Smooth muscle cell (in vitro differentiated cells): ENCODE results near the gene GATAD2A. TPM values are rescaled to one million over a fixed set of nuclear protein-coding genes. Genes with fewer than 3 reads are reported as not detected.

Source experiments
- DNase-seq: peaks from one replicate; lab custom pipeline; 2025; ENCODE audit not compliant: unreplicated experiment; lab: John Stamatoyannopoulos, UW
- H2AFZ ChIP-seq: fragments of 200-600 bp; sonication (generic); 2 replicates; pipeline ENCODE4 v1.6.0; 2016; ENCODE audit warnings: antibody characterized with exemption, low read depth, mild to moderate bottlenecking
- H3F3A ChIP-seq: fragments of 200-600 bp; sonication (generic); 2 replicates; pipeline ENCODE4 v1.6.0; 2017; ENCODE audit warnings: antibody characterized with exemption, low read depth
- H3K27ac ChIP-seq: fragments of 200-600 bp; sonication (generic); 2 replicates; pipeline ENCODE4 v1.5.1; 2016; ENCODE audit warnings: low read depth, mild to moderate bottlenecking
- H3K27me3 ChIP-seq: fragments of 200-600 bp; sonication (generic); 2 replicates; pipeline ENCODE4 v1.6.1; 2016; ENCODE audit warnings: low read depth, mild to moderate bottlenecking
- H3K36me3 ChIP-seq: fragments of 200-600 bp; sonication (generic); 2 replicates; pipeline ENCODE4 v1.5.1; 2016; ENCODE audit warnings: low read depth
- H3K4me1 ChIP-seq: fragments of 200-600 bp; sonication (generic); 2 replicates; pipeline ENCODE4 v1.5.1; 2016; ENCODE audit warnings: low read depth
- H3K4me2 ChIP-seq: fragments of 200-600 bp; sonication (generic); 2 replicates; pipeline ENCODE4 v1.6.0; 2016; ENCODE audit warnings: mild to moderate bottlenecking
- H3K4me3 ChIP-seq: fragments of 200-600 bp; sonication (generic); 2 replicates; pipeline ENCODE4 v1.5.1; 2016; ENCODE audit warnings: mild to moderate bottlenecking
- H3K79me2 ChIP-seq: fragments of 200-600 bp; sonication (generic); 2 replicates; pipeline ENCODE4 v1.6.0; 2016; ENCODE audit warnings: low read depth, mild to moderate bottlenecking
- H3K9ac ChIP-seq: fragments of 200-600 bp; sonication (generic); 2 replicates; pipeline ENCODE4 v1.6.0; 2016; ENCODE audit warnings: low read depth
- H3K9me3 ChIP-seq: fragments of 200-600 bp; sonication (generic); replicated peaks from 2 replicates; pipeline ENCODE4 v1.5.1; 2016; ENCODE audit warnings: low read depth
- H4K20me1 ChIP-seq: fragments of 200-600 bp; sonication (generic); 2 replicates; pipeline ENCODE4 v1.6.0; 2016; ENCODE audit warnings: low read depth
- WGBS: methylation state at CpG from one replicate; pipeline ENCODE4 v1.1.7; 2016; ENCODE audit warnings: low lambda C conversion rate; 5-methylcytosine and 5-hydroxymethylcytosine counted together
- polyA plus RNA-seq: library from polyadenylated mRNA; unstranded; fragments of >200 nt; fragmentation: Nextera tagmentation; extraction: Ambion mirVana; gene quantifications from 2 replicates; pipeline ENCODE4 v1.2.1, GENCODE V29; 2016
- total RNA-seq: library from RNA; depleted of rRNA; stranded (reverse); fragments of >200 nt; gene quantifications from 2 replicates; pipeline ENCODE4 v1.2.3, GENCODE V29; 2014
- TF ChIP-seq, protein P1 (sequence below): fragments of 200-600 bp; sonication (generic); IDR thresholded peaks from 2 replicates; pipeline ENCODE4 v1.5.1; 2017; ENCODE audit warnings: borderline replicate concordance, mild to moderate bottlenecking, antibody characterized with exemption; ENCODE audit not compliant: insufficient read depth, poor library complexity, severe bottlenecking

Gene GATAD2A
- total and polyA plus RNA-seq, 2 experiments from 2014 or later: 26.8 to 27.0 TPM

DNA sequence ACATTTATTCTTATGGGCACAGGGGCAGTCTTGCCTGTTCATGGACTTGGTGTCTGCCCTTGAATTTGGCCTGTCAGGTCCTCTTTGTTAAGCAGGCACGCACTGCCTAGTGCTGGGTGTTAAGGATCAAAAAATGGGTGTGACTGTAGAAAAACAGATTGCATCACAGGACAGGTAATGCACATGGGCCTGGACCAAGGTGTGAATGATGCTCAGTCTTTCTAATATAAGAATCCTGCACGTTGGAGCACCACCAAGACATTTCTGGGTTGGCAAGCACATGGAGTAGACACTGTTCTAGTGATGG is 33.7 kb downstream of the GATAD2A start:
- H3K36me3 ChIP-seq: no peaks in the 10 kb centered on the region
- TF ChIP-seq, protein P1, sequence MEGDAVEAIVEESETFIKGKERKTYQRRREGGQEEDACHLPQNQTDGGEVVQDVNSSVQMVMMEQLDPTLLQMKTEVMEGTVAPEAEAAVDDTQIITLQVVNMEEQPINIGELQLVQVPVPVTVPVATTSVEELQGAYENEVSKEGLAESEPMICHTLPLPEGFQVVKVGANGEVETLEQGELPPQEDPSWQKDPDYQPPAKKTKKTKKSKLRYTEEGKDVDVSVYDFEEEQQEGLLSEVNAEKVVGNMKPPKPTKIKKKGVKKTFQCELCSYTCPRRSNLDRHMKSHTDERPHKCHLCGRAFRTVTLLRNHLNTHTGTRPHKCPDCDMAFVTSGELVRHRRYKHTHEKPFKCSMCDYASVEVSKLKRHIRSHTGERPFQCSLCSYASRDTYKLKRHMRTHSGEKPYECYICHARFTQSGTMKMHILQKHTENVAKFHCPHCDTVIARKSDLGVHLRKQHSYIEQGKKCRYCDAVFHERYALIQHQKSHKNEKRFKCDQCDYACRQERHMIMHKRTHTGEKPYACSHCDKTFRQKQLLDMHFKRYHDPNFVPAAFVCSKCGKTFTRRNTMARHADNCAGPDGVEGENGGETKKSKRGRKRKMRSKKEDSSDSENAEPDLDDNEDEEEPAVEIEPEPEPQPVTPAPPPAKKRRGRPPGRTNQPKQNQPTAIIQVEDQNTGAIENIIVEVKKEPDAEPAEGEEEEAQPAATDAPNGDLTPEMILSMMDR: no peak
- H3K4me1 ChIP-seq: no peaks in the 10 kb centered on the region
- H3K9ac ChIP-seq: no peak overlapping the region
- peaks cover 93% of the 10 kb centered on the region for H4K20me1 ChIP-seq
- H3K4me3 ChIP-seq: no peak overlapping the region
- peaks cover 96% of the 10 kb centered on the region for H3K79me2 ChIP-seq
- no peak overlapping the region for H2AFZ ChIP-seq
- no peaks in the 10 kb centered on the region for H3K9me3 ChIP-seq
- H3K4me2 ChIP-seq: no peak overlapping the region
- no peaks in the 10 kb centered on the region for H3F3A ChIP-seq
- H3K27me3 ChIP-seq: no peaks in the 10 kb centered on the region
- DNase-seq: no peak
- WGBS: 97% methylated on average over 2 of the region's 2 CpGs
- no peak overlapping the region for H3K27ac ChIP-seq

DNA sequence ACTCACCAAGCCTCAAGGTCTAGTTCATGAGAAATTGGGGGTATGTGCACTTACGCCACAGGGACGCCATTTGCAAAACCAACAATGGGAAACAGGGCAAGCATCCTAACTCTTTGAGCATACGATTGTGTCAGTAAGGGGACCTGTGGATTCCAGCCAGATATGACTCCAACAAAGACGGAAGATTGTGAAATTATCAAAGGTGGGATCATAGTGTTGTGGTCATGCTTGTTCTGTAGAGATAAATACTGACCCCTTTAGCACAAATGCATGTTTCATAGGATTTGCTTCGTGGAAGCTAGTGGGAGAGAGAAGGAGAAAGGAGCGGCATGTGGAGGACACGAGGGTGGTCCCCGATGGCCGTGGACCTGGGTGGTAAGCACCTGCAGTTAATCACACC is 37.8 kb downstream of the GATAD2A start:
- Histone ChIP-seq H3K4me2 (no peak overlapping the region), H3F3A (peaks cover 12% of the 10 kb centered on the region), H4K20me1 (peaks cover 93% of the 10 kb centered on the region), H3K36me3 (no peaks in the 10 kb centered on the region), H3K27me3 (no peaks in the 10 kb centered on the region), H3K4me3 (no peak overlapping the region), H3K4me1 (peaks cover 4% of the 10 kb centered on the region), H3K79me2 (peaks cover 93% of the 10 kb centered on the region), H3K9me3 (no peaks in the 10 kb centered on the region), H2AFZ (no peak overlapping the region), H3K27ac (no peak overlapping the region), H3K9ac (no peak overlapping the region)
- no peak for DNase-seq
- 97% methylated on average over 9 of the region's 9 CpGs for WGBS
- TF ChIP-seq, protein P1: no peak

DNA sequence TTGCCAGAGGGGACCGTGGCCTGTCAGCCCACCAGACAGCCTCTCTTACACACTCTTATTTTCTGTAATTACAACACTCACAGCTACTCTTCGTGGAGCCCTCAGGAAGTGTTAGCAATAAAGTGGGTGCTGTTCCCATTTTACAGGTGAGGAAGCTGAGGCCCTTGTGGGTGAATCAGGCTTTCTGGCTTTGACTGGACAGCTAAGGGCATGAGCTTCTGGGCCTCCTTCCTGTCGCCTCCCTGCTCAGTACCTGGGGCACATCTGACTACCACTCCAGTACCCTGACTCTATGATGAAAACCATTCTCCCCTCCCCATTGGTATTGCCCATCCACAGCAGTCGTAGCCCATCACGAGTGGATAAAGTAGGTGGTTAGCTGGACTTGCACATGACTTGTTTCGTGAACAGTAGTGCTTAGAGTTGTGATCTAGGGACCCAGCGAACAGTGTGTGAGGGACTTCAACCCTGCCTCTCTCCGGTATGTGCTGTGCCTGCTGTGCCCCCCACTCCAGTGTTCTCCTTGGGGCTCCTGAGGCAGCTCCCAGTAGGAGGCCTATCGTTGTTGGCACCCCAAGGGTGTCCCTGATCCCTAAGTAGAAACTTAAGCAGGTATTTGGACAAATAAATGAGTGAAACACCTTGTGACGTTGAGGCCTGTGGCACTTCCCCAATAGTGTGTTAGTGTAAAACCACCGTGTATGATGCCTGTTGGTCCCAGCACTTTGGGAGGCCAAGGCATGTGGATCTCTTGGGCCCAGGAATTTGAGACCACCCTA is 38.6 kb downstream of the GATAD2A start:
- H3K27me3 ChIP-seq: no peaks in the 10 kb centered on the region
- WGBS: 90% methylated on average over 11 of the region's 11 CpGs
- no peak overlapping the region for H3K9ac ChIP-seq
- TF ChIP-seq, protein P1: no peak
- H3K4me2 ChIP-seq: no peak overlapping the region
- no peak overlapping the region for H2AFZ ChIP-seq
- peaks cover 4% of the 10 kb centered on the region for H3K4me1 ChIP-seq
- peaks cover 12% of the 10 kb centered on the region for H3F3A ChIP-seq
- peaks cover 93% of the 10 kb centered on the region for H4K20me1 ChIP-seq
- H3K27ac ChIP-seq: peak overlapping the region; percentile 62
- no peak for DNase-seq
- no peaks in the 10 kb centered on the region for H3K9me3 ChIP-seq
- no peaks in the 10 kb centered on the region for H3K36me3 ChIP-seq
- H3K79me2 ChIP-seq: peaks cover 93% of the 10 kb centered on the region
- H3K4me3 ChIP-seq: no peak overlapping the region

DNA sequence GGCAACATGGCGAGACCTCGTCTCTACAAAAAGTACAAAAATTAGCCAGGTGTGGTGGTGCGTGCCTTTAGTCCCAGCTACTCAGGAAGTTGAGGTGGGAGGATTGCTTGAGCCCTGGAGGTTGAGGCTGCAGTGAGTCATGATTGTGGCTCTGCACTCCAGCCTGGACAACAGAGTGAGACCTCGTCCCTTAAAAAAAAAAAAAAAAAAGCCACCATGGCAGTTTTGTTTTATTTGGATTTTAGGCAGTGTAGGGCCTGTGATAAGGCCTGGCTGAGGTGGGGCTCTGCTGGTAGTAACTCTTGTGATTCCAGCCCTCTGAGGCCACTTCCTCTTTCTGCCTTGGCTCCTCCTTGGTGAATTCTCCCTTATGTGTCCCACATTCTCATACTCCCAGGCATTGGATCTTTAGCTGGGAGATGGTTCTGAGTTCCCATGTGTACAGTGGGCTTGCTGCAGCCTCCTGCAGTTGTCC is 39.2 kb downstream of the GATAD2A start:
- TF ChIP-seq, protein P1: no peak
- H3K4me3 ChIP-seq: no peak overlapping the region
- peak overlapping the region; percentile 14 for H3K4me2 ChIP-seq
- peaks cover 93% of the 10 kb centered on the region for H4K20me1 ChIP-seq
- WGBS: 53% methylated on average over 4 of the region's 4 CpGs
- H3K4me1 ChIP-seq: peaks cover 4% of the 10 kb centered on the region
- H2AFZ ChIP-seq: no peak overlapping the region
- H3K27me3 ChIP-seq: no peaks in the 10 kb centered on the region
- H3K79me2 ChIP-seq: peaks cover 93% of the 10 kb centered on the region
- H3K27ac ChIP-seq: peak overlapping the region; percentile 62
- H3K9me3 ChIP-seq: no peaks in the 10 kb centered on the region
- H3F3A ChIP-seq: peaks cover 12% of the 10 kb centered on the region
- H3K9ac ChIP-seq: peak overlapping the region; percentile 3
- no peak for DNase-seq
- no peaks in the 10 kb centered on the region for H3K36me3 ChIP-seq
